HG03354 (cell line): ENCODE results near the gene LAMTOR5.
"Not testable (repeated sequence)": the region's sequence is repeated elsewhere in the genome, so short reads cannot be mapped to it uniquely, and the experiment has no call there.

Source experiments
- ATAC-seq: cut with Tn5 transposase; IDR thresholded peaks from one replicate; pipeline ENCODE4 v1.9.1; 2021; ENCODE audit warnings: mild to moderate bottlenecking; ENCODE audit not compliant: unreplicated experiment, poor library complexity, severe bottlenecking

LAMTOR5 gene

DNA sequence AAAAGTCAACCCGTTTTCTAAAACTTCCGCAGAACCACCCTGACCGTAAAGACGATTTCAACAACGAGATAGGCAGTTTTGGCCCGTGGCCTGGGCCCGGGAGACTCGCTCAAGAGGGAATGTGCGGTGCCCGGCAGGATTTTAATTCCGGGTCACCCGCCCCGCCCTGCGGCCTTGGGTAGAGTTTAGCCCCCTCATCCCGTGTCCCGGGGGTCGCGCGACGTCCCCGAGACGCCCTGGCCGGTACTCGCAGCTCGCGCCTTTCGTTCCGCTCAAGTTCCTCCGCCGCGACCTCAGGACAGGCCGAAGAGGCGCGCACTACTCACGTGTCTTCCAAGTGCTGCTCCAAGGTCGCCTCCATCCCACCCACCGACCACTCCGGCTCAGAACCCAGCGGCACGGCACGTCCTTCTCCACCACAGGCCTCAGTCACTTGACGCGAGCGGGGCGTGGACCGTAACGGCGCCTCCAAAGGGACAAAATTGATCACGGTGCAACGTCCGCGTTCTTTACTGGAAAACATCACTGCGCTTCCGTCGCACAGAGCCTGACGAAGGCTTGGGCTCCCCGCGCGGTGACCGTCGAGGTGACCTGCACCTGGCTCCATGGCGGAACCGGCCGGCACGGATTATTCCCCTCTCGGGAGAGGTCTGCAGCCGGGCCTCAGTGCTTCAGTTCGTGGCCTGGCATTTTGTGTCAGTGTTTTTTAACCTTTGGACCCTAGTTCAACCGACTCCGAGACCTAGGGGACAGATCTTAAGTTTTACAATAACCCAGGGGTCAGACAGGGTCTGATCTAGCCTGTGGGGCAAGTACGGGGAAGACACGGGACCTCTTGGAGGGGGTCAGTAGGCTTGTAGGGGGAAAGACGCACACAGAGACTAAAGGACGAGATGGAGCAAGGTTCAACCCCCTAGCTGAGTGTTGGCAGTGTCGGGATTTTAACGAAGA is at the start of gene LAMTOR5:
Gene LAMTOR5 (minus strand): TSS at position 435 of the 951 bp plus-strand sequence. CDS start 74 bp downstream, at position 361.
- peak; percentile 85 for ATAC-seq

DNA sequence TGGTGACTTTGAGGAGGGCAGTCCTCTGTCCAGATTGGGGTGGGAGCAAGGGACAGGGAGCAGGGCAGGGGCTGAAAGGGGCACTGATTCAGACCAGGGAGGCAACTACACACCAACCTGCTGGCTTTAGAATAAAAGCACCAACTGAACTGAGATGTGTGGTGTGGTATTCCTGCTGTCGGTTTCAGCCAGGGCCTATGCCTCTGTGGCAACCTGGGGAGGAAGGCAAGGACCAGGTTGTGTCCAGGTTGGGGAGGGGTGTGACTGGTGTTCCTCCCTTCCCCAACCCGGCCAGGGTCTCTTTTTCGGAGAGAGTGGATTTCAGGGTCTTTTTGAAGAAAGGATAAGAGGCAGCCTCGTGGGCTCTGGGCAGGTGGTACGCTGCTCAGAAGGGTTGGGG is 49.7 kb upstream of the LAMTOR5 start:
- ATAC-seq, result no peak

DNA sequence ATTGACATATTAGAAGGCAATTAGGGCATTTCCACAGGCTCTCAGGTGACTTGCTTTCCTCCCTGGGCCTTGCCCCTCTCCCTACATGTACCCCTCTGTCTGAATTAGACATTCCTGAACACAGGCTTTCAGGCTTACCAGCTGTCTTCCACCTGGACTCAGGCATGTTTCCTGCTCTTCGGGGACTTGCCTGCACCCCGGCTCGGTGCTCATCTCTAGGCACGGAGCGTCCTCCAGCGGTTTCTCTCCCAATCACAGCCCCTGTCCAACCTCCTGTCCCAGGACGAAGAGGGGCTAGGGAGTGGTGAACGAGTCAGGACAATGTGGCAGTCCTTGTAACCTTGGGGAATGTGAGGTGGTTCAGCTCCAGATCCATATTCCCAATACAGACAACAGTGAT is 47.7 kb upstream of the LAMTOR5 start:
- no peak for ATAC-seq

- ATAC-seq, result no peak
Observed at GRCh38 chr1:110454328-110454727, 46.8 kb upstream of the LAMTOR5 start.

DNA sequence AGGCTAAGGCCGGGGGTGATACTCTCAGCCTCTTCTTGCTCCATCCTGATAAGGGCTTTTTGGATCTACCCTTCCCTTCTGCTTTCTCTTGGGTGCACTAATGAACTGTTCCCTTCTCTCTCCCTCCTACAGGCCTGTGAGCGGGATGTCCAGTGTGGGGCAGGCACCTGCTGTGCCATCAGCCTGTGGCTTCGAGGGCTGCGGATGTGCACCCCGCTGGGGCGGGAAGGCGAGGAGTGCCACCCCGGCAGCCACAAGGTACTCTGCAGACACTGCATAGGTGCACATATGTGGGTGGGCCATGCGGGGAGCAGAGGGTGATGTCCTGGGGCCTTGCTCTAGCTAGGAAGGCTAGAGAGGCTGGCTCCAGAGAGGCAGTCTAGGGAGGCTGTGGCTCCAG is 46.3 kb upstream of the LAMTOR5 start:
- ATAC-seq, result no peak

- ATAC-seq, result no peak
Observed at GRCh38 chr1:110452330-110452729, 44.8 kb upstream of the LAMTOR5 start.

GRCh38 chr1:110450929-110451328 is 43.4 kb upstream of the LAMTOR5 start, which contains the start of gene PROK1:
Gene PROK1, plus strand, starts transcription at chr1:110451149. Its CDS starts 68 bp downstream, at chr1:110451217.
- ATAC-seq, result no peak

DNA sequence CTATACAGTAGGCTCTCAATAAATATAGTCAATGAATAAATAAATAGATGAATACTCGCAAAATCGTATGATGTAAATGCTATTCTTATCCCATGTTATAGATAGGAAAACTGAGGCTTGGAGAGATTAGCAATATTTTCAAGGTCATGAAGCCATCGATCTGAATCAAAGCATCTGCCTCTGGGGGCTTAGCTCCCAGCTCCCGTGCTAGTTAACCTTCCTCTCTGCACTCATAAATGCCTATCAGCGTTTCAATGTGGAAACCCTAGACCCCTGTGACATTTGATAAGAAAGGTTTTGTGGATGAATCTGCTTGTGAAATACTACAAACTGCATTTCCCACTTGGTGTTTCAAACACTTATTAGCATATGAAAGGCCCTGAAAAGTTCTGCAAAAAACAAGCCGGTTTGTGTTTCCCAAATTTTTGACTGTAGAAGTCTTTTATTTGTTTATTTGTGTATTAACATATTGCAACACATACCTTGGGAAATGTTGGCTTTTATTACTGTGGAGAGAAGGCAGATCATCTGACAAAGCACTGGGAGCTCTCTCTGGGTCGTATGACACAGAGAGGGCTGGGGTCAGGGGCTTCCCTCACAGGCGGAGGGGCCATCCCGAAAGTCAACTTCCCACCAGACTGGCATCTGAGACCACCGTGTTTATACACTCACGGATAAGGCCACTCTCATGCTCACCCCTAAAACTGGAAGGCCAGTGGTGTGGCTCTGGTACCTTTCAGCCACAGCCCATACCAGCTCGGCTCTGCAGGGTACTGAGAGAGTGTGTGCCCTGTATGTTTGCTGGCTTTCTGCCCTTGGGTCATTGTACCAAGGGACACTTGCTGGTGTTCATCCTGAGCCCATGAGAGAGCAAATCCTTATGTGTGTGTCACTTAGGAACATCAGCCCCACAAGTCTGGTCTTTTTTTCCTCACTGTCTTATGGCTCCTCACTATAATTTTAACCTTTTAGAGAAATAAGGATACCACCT is 42.5 kb upstream of the LAMTOR5 start:
- ATAC-seq, result no peak

- no peak for ATAC-seq
Observed at GRCh38 chr1:110444561-110444960, 37.1 kb upstream of the LAMTOR5 start.

- ATAC-seq, result no peak
Observed at GRCh38 chr1:110443451-110443850, 36.0 kb upstream of the LAMTOR5 start.

- no peak for ATAC-seq
Observed at GRCh38 chr1:110441888-110442287, 34.4 kb upstream of the LAMTOR5 start.

GRCh38 chr1:110440877-110441276 is 33.4 kb upstream of the LAMTOR5 start:
- no peak for ATAC-seq

DNA sequence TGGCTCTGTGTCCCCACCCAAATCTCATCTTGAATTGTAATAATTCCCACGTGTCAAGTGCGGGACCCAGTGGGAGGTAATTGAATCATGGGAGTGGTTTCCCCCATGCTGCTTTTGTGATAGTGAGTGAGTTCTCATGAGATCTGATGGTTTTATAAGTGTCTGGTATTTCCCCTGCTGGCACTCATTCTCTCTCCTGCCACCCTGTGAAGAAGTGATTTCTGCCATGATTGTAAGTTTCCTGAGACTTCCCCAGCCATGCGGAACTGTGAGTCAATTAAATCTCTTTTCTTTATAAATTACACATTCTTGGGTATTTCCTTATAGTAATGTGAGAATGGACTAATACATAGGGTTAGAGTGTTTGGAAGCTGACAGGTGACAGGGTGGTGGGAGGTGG is 32.4 kb upstream of the LAMTOR5 start:
- ATAC-seq, result not testable (repeated sequence)

GRCh38 chr1:110438893-110439292 is 31.4 kb upstream of the LAMTOR5 start:
- ATAC-seq, result no peak

DNA sequence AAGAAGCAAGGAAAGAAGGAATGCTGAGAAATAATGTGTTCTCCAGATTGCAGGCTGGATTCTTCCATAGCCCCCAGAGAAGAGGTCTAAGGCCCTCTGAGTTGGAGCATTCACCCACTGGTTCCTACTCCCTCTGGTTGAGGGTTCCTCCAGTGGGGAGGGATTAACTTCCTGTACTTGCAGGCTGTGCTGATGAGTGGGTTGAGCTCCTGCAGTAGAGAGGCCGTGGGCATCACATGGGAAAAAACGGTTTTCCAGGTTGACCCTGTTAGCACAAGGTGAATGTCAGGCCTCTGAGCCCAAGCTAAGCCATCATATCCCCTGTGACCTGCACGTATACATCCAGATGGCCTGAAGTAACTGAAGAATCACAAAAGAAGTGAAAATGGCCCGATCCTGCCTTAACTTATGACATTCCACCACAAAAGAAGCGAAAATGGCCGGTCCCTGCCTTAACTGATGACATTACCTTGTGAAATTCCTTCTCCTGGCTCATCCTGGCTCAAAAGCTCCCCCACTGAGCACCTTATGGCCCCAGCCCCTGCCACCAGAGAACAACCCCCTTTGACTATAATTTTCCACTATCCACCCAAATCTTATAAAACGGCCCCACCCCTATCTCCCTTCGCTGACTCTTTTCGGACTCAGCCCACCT is 30.3 kb upstream of the LAMTOR5 start:
- ATAC-seq, result not testable (repeated sequence)

DNA sequence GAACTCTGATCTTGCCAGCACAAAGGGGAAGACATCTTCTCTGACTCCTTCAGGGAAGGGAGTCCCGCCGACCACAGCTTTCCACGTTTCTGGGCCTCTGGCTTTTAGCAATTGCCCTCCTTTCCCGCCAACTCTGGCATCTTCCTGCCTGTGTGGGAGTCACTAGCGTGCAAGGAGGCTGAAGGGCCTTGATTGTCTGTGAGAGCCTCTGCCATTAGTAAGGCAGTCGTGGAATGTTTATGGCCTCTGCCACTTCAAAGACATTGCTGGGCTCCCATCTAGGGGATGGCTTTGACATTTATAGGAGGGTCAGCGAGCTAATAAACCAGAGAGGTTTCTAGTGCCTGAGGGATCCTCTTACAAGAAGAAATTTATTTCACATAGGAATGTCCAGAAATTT is 29.1 kb upstream of the LAMTOR5 start:
- ATAC-seq, result no peak

DNA sequence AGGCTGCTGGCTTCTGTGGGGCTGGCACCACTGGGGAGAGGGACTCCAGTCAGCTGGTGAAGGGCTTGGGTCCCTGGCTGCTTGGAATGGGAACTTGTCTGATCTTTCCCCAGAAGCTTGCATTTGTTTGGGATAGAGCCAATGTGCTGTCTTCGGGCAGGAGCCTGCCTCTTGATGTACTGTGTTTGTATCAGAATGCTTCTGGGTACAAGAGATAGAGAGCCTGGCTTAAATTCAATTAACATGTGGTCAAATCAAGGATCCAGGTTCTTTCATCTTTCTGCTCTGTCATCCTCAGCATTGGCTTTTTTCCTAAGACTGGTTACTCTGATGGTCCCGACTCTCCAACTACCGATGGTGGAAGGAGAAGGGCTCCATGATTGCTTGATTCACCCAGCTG is 27.5 kb upstream of the LAMTOR5 start:
- no peak for ATAC-seq

DNA sequence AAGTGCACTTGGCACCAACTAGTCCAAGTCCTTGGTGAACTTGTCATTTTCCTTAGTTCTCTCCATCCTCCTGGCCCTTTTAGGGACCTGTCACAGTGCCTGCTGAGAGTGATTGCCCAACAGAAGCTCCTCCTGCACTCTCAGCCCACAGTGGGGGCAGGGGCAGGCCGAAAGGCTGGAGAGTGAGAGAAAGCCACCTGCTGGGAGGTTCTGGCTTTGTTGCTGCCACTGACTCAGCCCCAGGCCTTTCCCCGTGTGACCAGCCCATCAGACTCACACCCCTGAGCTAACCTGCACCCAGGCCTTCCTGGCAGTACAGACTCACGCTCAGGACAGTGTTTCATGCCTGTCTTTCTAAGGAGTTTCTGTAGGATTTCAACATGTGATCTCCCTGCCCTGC is 26.3 kb upstream of the LAMTOR5 start:
- ATAC-seq, result no peak

DNA sequence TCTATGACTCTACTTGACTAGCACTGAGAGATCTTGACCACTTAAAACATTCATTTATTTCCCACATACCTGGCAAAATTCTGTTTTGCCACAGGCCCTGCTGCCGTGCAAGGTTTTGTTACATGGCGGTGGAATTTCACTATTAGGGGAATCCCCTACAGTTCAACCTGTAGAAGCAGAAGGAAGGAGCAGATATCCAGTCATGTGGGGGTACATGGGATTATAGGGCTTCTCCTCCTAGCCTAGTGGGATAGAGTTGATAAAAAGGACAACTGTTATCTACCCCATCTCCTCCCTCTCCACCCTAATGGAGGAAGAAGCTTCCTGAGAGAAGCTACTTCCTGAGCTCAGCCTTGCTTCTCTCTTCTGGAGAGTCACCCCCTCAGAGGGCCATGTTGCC is 25.7 kb upstream of the LAMTOR5 start:
- ATAC-seq, result no peak

GRCh38 chr1:110430901-110431300 is 23.4 kb upstream of the LAMTOR5 start:
- no peak for ATAC-seq
